Measurements from ENCODE around the gene TIFAB.
A peak's percentile ranks its signal among the peaks of the same experiment; 100 is the strongest.

Gene TIFAB

DNA sequence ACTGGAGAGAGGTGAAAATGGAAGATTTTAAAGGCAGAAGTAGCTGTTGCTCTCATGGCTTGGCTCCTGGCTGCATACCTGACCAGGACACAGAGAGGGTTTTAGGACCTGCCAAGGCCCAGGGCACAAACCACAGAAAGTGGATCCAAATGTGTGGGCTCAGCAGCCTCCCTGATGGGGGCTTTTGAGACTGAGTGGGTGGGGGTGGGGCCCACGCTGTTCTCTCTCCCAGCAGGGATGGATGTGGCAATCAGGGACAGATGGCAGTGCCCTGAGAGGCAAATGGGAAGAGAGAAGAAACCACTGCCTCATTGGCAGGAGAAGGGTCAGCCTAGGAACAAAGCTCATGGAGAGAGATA lies 34.9 kb upstream of the TIFAB start:
- TF ChIP-seq, protein P1, sequence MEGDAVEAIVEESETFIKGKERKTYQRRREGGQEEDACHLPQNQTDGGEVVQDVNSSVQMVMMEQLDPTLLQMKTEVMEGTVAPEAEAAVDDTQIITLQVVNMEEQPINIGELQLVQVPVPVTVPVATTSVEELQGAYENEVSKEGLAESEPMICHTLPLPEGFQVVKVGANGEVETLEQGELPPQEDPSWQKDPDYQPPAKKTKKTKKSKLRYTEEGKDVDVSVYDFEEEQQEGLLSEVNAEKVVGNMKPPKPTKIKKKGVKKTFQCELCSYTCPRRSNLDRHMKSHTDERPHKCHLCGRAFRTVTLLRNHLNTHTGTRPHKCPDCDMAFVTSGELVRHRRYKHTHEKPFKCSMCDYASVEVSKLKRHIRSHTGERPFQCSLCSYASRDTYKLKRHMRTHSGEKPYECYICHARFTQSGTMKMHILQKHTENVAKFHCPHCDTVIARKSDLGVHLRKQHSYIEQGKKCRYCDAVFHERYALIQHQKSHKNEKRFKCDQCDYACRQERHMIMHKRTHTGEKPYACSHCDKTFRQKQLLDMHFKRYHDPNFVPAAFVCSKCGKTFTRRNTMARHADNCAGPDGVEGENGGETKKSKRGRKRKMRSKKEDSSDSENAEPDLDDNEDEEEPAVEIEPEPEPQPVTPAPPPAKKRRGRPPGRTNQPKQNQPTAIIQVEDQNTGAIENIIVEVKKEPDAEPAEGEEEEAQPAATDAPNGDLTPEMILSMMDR (IDR thresholded peaks at IDR 0.05; ENCODE audit: insufficient read depth, missing control alignments) = no peak

DNA sequence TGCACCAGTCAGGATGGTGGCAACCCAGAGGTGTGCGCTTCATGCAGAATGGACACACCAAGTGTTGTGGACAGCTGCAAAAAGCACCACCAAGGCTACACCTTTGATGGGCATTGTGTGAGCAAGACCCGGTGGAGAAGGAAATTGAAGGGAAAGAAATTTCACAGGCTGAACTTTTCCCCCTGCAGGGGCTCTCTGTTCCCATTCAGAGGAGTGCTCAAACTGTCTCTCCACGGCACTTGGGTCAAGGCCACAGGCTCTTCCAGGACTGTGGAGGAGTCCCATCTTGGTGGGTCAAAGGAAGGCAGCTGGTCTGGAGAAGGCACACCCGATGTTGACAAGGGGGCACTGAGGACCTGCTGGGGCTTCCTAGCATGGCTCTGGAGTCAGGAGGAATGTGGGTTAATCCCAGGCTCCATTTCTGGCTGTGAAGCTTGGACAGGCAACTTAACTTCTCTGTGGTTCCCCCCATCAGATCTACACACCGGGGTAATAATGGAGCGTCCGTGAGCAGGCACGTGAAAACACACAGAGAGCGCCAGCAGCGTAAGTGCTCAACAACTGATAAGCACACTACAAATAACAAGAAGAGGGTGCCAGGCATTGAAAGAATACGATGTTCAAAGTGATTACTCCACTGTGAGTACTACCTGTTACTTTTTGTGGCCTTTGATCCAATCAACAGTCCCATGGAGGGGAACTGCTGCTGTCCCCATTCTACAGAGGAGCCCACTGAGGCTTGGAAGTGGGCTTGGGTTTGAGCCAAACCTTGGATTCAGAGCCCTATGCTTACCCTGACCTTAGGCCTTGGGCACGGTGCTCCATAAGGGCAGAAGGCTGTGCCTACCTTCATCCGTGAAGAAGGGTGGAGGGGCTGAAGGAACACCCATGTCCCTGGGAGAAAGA lies 34.2 kb upstream of the TIFAB start:
- DNase-seq (ENCODE audit: insufficient read length, low spot score) (no peak), FAIRE-seq (no peak)
- TF ChIP-seq, protein P1 (IDR thresholded peaks at IDR 0.05; ENCODE audit: insufficient read depth, missing control alignments) = no peak

More for the DNA sequence above, 34.9 kb upstream of the TIFAB start:
- no peak for FAIRE-seq
- no peak for DNase-seq (ENCODE audit: insufficient read length, low spot score)

DNA sequence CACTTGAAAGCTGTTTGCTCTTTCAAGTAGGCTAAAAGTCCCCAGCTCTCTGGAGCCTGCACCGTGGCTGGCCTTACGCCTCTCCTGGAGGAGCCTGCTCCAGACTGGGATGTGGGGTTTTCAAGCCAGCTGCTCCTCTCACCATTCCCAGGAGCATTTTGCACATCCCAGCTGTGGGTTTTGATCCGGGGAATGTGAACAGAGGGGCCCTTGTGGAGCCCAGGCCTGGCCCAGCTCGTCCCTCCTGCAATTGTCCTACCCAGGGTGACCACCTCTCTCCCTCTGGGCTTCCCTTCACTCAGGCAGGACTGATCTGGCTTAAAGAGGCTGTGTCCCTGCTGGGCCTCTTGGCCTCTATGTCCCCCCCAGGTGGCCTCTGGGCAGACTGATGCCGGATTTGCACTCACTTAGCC lies 32.5 kb upstream of the TIFAB start:
- DNase-seq (ENCODE audit: insufficient read length, low spot score) (no peak), FAIRE-seq (no peak)
- TF ChIP-seq, protein P1 (IDR thresholded peaks at IDR 0.05; ENCODE audit: insufficient read depth, missing control alignments) = no peak

DNA sequence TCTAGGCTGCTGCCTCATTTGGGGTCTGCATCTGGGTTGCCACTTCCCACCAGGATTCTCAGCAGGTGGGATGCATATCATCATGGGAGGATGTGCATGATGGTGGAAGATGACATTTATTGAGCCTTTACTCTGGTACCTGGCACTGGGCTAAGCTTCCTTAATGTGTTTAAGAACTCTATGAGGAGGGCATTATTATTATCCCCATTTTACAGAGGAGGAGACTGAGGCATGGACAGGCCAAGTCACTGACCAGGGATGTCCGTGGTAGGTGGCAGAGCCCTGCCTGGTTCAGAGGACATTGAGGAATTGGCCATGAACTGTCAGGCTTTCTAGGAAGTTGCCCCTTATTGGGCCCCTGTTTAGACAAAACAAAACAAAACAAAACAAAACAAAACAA lies 31.1 kb upstream of the TIFAB start:
- FAIRE-seq (no peak), DNase-seq (ENCODE audit: insufficient read length, low spot score) (no peak)
- TF ChIP-seq, protein P1 (IDR thresholded peaks at IDR 0.05; ENCODE audit: insufficient read depth, missing control alignments) = no peak

DNA sequence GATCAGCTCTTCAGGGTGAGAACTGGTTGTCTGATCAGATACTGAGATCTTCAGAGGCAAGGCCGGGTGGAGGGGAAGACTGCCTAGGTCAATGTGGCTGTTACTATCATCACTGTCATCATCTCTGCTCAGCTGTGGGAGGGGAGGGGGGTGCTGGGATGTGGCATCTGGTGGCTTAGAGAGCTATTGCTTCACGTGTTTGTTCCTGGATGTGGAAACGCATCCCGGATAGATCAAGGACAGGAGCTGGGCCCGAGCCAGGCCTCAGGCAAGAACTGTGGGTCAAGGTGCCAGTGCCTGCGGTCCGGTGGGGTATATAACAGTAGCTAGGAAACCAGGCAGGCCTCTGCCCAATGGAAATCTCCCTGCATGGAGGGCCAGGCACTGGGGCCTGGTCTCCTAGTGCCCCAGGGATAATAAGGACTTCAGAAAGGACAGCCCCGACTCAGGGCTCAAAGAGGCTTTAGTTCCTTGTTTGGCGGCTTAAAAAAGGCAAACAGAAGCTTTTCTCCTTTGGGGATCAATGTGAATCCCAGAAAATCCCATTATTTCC lies 30.3 kb upstream of the TIFAB start:
- FAIRE-seq (peak; percentile 90), DNase-seq (ENCODE audit: insufficient read length, low spot score) (peak; percentile 79)
- TF ChIP-seq, protein P1 (IDR thresholded peaks at IDR 0.05; ENCODE audit: insufficient read depth, missing control alignments) = no peak

DNA sequence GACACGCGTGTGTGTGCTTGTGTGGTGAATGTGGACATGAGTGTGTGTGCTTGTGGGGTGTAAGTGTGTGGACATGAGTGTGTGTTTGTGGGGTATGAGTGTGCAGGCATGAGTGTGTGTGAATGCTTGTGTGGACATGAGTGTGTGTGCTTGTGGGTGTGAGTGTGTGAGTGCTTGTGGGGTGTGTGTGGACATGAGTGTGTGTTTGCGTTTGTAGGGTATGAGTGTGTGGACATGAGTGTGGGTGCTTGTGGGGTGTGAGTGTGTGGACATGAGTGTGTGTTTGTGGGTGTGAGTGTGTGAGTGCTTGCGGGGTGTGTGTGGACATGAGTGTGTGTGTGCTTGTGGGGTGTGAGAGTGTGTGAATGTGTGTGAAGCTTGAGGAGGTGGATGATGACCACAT lies 29.8 kb upstream of the TIFAB start:
- TF ChIP-seq, protein P1 (IDR thresholded peaks at IDR 0.05; ENCODE audit: insufficient read depth, missing control alignments) = no peak
- no peak for DNase-seq (ENCODE audit: insufficient read length, low spot score)
- peak; percentile 46 for FAIRE-seq

DNA sequence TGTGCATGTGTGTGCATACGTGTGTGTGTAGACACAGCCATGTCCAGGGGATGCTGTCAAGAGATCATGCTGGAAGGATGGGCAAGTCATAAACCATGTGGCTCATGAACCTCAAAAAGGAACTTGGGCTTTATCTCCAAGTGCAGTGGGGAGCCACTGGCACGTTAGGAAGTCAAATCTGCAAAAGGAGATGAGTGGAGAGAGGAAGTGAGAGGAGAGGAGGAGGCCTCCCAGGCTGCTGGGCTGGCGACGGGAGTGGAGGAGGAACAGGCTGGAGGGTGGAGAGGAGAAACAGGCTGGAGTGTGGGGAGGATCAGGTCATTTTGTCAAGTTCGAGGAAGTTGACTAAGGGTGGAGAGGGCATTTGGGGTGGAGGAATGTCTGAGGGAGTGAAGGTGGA lies 29.2 kb upstream of the TIFAB start:
- FAIRE-seq = no peak

More for the DNA sequence above, 29.2 kb upstream of the TIFAB start:
- DNase-seq (ENCODE audit: insufficient read length, low spot score) = no peak
- TF ChIP-seq, protein P1 (IDR thresholded peaks at IDR 0.05; ENCODE audit: insufficient read depth, missing control alignments) = no peak
